IMR-90 (cell line): ENCODE measurements around the gene MSI2. TPM values are rescaled to one million over a fixed set of nuclear protein-coding genes. Genes with fewer than 3 reads are reported as not detected.
A peak's percentile ranks its signal among the peaks of the same experiment; 100 is the strongest.

ENCODE experiments used
- ATAC-seq: fragments of 200-7000 bp; cut with Tn5 transposase; 2 replicates; pipeline ENCODE4 v1.9.1; 2020; ENCODE audit warnings: low read depth, mild to moderate bottlenecking, moderate library complexity
- BruUV-seq: library from RNA; stranded (reverse); fragments of 400-500 nt; replicated peaks from 2 replicates; lab custom pipeline; 2021; lab: Mats Ljungman, UMichigan
- CTCF ChIA-PET: fragments of 300-600 bp; formaldehyde crosslinking; extraction: SDS; loops from one replicate; lab custom pipeline; 2021; ENCODE audit warnings: antibody characterized with exemption; lab: Yijun Ruan, JAX
- POLR2A ChIA-PET: fragments of 300-600 bp; sonication (Branson Sonifier 250); formaldehyde crosslinking; loops from one replicate; lab custom pipeline; 2022; ENCODE audit warnings: antibody characterized with exemption; ENCODE audit not compliant: unreplicated experiment; lab: Charles Lee
- DNase-seq: peaks from one replicate; pipeline ENCODE4 v3.0.0; 2013
- H2AFZ ChIP-seq: replicated peaks from 2 replicates; pipeline ENCODE3; 2013; ENCODE audit warnings: low read length, mild to moderate bottlenecking; ENCODE audit not compliant: poor library complexity
- H2AK5ac ChIP-seq: 2 replicates; pipeline ENCODE4 v1.6.1; 2013; ENCODE audit warnings: low read depth, low read length, inconsistent platforms
- H2AK9ac ChIP-seq: replicated peaks from 2 replicates; pipeline ENCODE3; 2013; ENCODE audit warnings: mild to moderate bottlenecking, low read depth, low read length, moderate library complexity; ENCODE audit not compliant: poor library complexity
- H2BK120ac ChIP-seq: 2 replicates; pipeline ENCODE4 v1.6.1; 2013; ENCODE audit warnings: low read depth, low read length, inconsistent platforms
- H2BK15ac ChIP-seq: 3 replicates; pipeline ENCODE4 v1.6.1; 2013; ENCODE audit warnings: low read depth, low read length, inconsistent platforms
- H2BK20ac ChIP-seq: 2 replicates; pipeline ENCODE4 v1.6.1; 2013; ENCODE audit warnings: low read depth, mild to moderate bottlenecking, inconsistent platforms, low read length, moderate library complexity
- H2BK5ac ChIP-seq: 2 replicates; pipeline ENCODE4 v1.6.1; 2013; ENCODE audit warnings: mild to moderate bottlenecking, low read depth, low read length, inconsistent platforms; ENCODE audit not compliant: poor library complexity, severe bottlenecking
- H3K14ac ChIP-seq: replicated peaks from 2 replicates; pipeline ENCODE4 v1.6.1; 2013; ENCODE audit warnings: low read depth, low read length, inconsistent platforms
- H3K18ac ChIP-seq: 2 replicates; pipeline ENCODE4 v1.6.1; 2013; ENCODE audit warnings: low read depth, low read length, control low read depth
- H3K23ac ChIP-seq: 2 replicates; pipeline ENCODE4 v1.6.1; 2013; ENCODE audit warnings: low read depth, low read length, inconsistent platforms
- H3K27ac ChIP-seq: 2 replicates; pipeline ENCODE4 v1.5.1; 2013; ENCODE audit warnings: mild to moderate bottlenecking, control low read depth, low read length; ENCODE audit not compliant: insufficient read depth
- H3K27me3 ChIP-seq: 2 replicates; pipeline ENCODE4 v1.6.1; 2013; ENCODE audit warnings: low read length; ENCODE audit not compliant: control insufficient read depth, insufficient read depth
- H3K36me3 ChIP-seq: 2 replicates; pipeline ENCODE4 v1.6.1; 2013; ENCODE audit warnings: low read length, mixed read lengths; ENCODE audit not compliant: control insufficient read depth, insufficient read depth
- H3K4ac ChIP-seq: 2 replicates; pipeline ENCODE4 v1.6.1; 2013; ENCODE audit warnings: low read depth, low read length, inconsistent platforms
- H3K4me1 ChIP-seq: 2 replicates; pipeline ENCODE4 v1.6.1; 2013; ENCODE audit warnings: low read length, mixed read lengths; ENCODE audit not compliant: control insufficient read depth, insufficient read depth
- H3K4me2 ChIP-seq: 2 replicates; pipeline ENCODE4 v1.6.1; 2013; ENCODE audit warnings: low read depth, mild to moderate bottlenecking, control low read depth, low read length, moderate library complexity
- H3K4me3 ChIP-seq: 2 replicates; pipeline ENCODE4 v1.5.1; 2013; ENCODE audit warnings: low read depth, mild to moderate bottlenecking, control low read depth, low read length, moderate library complexity; ENCODE audit not compliant: insufficient read depth
- H3K56ac ChIP-seq: 2 replicates; pipeline ENCODE4 v1.6.1; 2013; ENCODE audit warnings: low read length, inconsistent platforms; ENCODE audit not compliant: insufficient read depth; ENCODE audit errors: extremely low read depth
- H3K79me1 ChIP-seq, 2 experiments: 2 replicates each; pipeline ENCODE4 v1.6.1; 2013; ENCODE audit warnings: low read length in 2 of 2, inconsistent platforms in 1 of 2, low read depth in 1 of 2
- H3K9ac ChIP-seq: 2 replicates; pipeline ENCODE4 v1.6.1; 2013; ENCODE audit warnings: low read depth, low read length, control low read depth
- H3K9me1 ChIP-seq: 2 replicates; pipeline ENCODE4 v1.6.1; 2013; ENCODE audit warnings: low read length, inconsistent platforms; ENCODE audit not compliant: insufficient read depth
- H3K9me3 ChIP-seq: 2 replicates; pipeline ENCODE4 v1.6.1; 2013; ENCODE audit warnings: low read length; ENCODE audit not compliant: control insufficient read depth, insufficient read depth
- H4K20me1 ChIP-seq: 2 replicates; pipeline ENCODE4 v1.6.1; 2013; ENCODE audit warnings: low read length, inconsistent platforms; ENCODE audit not compliant: insufficient read depth
- H4K5ac ChIP-seq: 2 replicates; pipeline ENCODE4 v1.6.1; 2013; ENCODE audit warnings: mild to moderate bottlenecking, low read depth, low read length, control low read depth
- H4K8ac ChIP-seq, 2 experiments: 2 replicates each; pipeline ENCODE4 v1.6.1; 2013; ENCODE audit warnings: low read depth in 2 of 2, low read length in 2 of 2, control low read depth in 1 of 2, inconsistent platforms in 1 of 2
- H4K91ac ChIP-seq: 2 replicates; pipeline ENCODE4 v1.6.1; 2013; ENCODE audit warnings: low read depth, low read length, inconsistent platforms; ENCODE audit not compliant: insufficient read depth
- CEBPB ChIP-seq: IDR thresholded peaks from 2 replicates; pipeline ENCODE4 v1.6.1; 2012; ENCODE audit warnings: low read depth, low read length, improper control_type of control experiment
- CTCF ChIP-seq: conservative IDR thresholded peaks from 2 replicates; pipeline ENCODE4 v1.5.1; 2012; ENCODE audit warnings: mild to moderate bottlenecking, low read depth, low read length, improper control_type of control experiment
- ELK1 ChIP-seq: fragments of 150-350 bp; IDR thresholded peaks from 2 replicates; pipeline ENCODE4 v1.6.1; 2016; ENCODE audit warnings: low read depth, mild to moderate bottlenecking, low read length, moderate library complexity, borderline replicate concordance
- MXI1 ChIP-seq: IDR thresholded peaks from 2 replicates; pipeline ENCODE4 v1.6.1; 2012; ENCODE audit warnings: low read depth, mild to moderate bottlenecking, low read length, moderate library complexity, borderline replicate concordance
- RCOR1 ChIP-seq: IDR thresholded peaks from 2 replicates; pipeline ENCODE4 v1.6.1; 2012; ENCODE audit warnings: mild to moderate bottlenecking, low read length, improper control_type of control experiment; ENCODE audit not compliant: insufficient replicate concordance
- RFX5 ChIP-seq: IDR thresholded peaks from 2 replicates; pipeline ENCODE4 v1.8.0; 2012; ENCODE audit warnings: low read depth, mild to moderate bottlenecking, low read length, moderate library complexity
- WGBS, 2 experiments: methylation state at CpG; one replicate each; pipeline versions ENCODE4 v1.1.5 to v1.1.7; 2013; ENCODE audit warnings: missing lambda C conversion rate in 2 of 2; ENCODE audit not compliant: insufficient read length in 1 of 2; ENCODE audit errors: extremely low coverage in 2 of 2; 5-methylcytosine and 5-hydroxymethylcytosine counted together
- dilution Hi-C: fragments of 300-500 bp; cut with HindIII; formaldehyde crosslinking; loops from one replicate; pipeline ENCODE4 v1.14.3; 2018; ENCODE audit warnings: low sequenced_read_pairs; ENCODE audit not compliant: unreplicated experiment
- in situ Hi-C: fragments of 300-500 bp; cut with MboI; formaldehyde crosslinking; loops from 3 replicates; pipeline ENCODE4 v1.14.3; 2019; ENCODE audit warnings: low sequenced_read_pairs, inconsistent platforms, mixed read lengths
- intact Hi-C: fragments of 100-400 bp; cut with micrococcal nuclease; formaldehyde crosslinking; loops from 2 replicates; pipeline ENCODE4 v1.10.0; 2022
- polyA plus RNA-seq, 3 experiments: library from polyadenylated mRNA; depleted of rRNA; stranded (reverse); fragments of >200 nt; gene quantifications; 2 replicates each; pipeline ENCODE4 v1.2.3, GENCODE V29; 2012; ENCODE audit warnings: low replicate concordance in 1 of 3
- total RNA-seq: library from RNA; depleted of rRNA; stranded (reverse); fragments of >200 nt; gene quantifications from 2 replicates; pipeline ENCODE4 v1.2.3, GENCODE V29; 2012

The MSI2 gene
- total and polyA plus RNA-seq, 2 of the 4 experiments (the other 2 are of a cell fraction), result 13.0 to 16.0 TPM

GRCh38 chr17:57257895-57258851, 1.9 kb downstream of the MSI2 start:
- H2AFZ ChIP-seq, result peak overlapping the region; percentile 38
- H3K9me1 ChIP-seq, result no peaks in the 10 kb centered on the region
- H3K23ac ChIP-seq, result peak overlapping the region; percentile 67
- no TSS peak for BruUV-seq
- no peaks in the 10 kb centered on the region for H3K9me3 ChIP-seq
- 0% methylated on average over 1 of the region's 20 CpGs; no CpG with 5 or more reads in 1 of the 2 experiments for WGBS, 2 experiments
- ChIA-PET POLR2A (no interaction called here), CTCF (interaction anchor here (0.5 to 1.5 kb wide), 3 partner anchors 15 to 45 kb away, joined by 3 to 11 read pairs (median 3); no protein-coding TSS in a partner anchor)
- H3K4me1 ChIP-seq, result no peaks in the 10 kb centered on the region; the same call in 1 of the 2 replicates
- H2BK5ac ChIP-seq, result no peak overlapping the region
- DNase-seq (no peak), ATAC-seq (peak; percentile 13; the same call in 1 of the 2 replicates)
- peaks cover 4% of the 10 kb centered on the region for H3K36me3 ChIP-seq
- peak overlapping the region; percentile 99 for H3K4me3 ChIP-seq
- H2BK20ac ChIP-seq, result no peak overlapping the region
- H2BK120ac ChIP-seq, result no peak overlapping the region; the same call in 1 of the 2 replicates
- in situ Hi-C loops (no loop called here), intact Hi-C loops (loop anchor here (2.0 to 5.0 kb wide), 4 partner anchors 114 to 339 kb away; no protein-coding TSS in a partner anchor), dilution Hi-C loops (no loop called here)
- H4K5ac ChIP-seq, result no peak overlapping the region
- H2AK9ac ChIP-seq, result peak overlapping the region; percentile 71
- 0 out of 2 replicates have a peak overlapping the region, but pooled peaks have one; percentile 39 for H3K4ac ChIP-seq
- peak overlapping the region; percentile 93 for H3K4me2 ChIP-seq
- H3K18ac ChIP-seq, result peak overlapping the region; percentile 6; the same call in 1 of the 2 replicates
- peak overlapping the region; percentile 58 for H3K14ac ChIP-seq
- peak overlapping the region; percentile 34 for H3K9ac ChIP-seq
- no peak overlapping the region for H2BK15ac ChIP-seq
- H3K27ac ChIP-seq, result peak overlapping the region; percentile 44
- no peak overlapping the region for H4K91ac ChIP-seq
- no peak overlapping the region; a peak in 1 of 4 replicates for H4K8ac ChIP-seq
- TF ChIP-seq RFX5, result no peak
- no peak for TF ChIP-seq ELK1
- TF ChIP-seq RCOR1, result no peak
- TF ChIP-seq MXI1, result no peak
- TF ChIP-seq CTCF, result no peak
- TF ChIP-seq CEBPB, result no peak
- H3K56ac ChIP-seq, result no peak overlapping the region
- H3K79me1 ChIP-seq, result peaks cover 9 to 13% of the 10 kb centered on the region in 2 experiments
- H2AK5ac ChIP-seq, result 0 out of 2 replicates have a peak overlapping the region, but pooled peaks have one; percentile 38
- H4K20me1 ChIP-seq, result no peaks in the 10 kb centered on the region
- H3K27me3 ChIP-seq, result peaks cover 5% of the 10 kb centered on the region
